ENCODE results near the gene SHISAL1.
"Not testable (repeated sequence)": the region's sequence is repeated elsewhere in the genome, so short reads cannot be mapped to it uniquely, and the experiment has no call there.

SHISAL1 gene

DNA sequence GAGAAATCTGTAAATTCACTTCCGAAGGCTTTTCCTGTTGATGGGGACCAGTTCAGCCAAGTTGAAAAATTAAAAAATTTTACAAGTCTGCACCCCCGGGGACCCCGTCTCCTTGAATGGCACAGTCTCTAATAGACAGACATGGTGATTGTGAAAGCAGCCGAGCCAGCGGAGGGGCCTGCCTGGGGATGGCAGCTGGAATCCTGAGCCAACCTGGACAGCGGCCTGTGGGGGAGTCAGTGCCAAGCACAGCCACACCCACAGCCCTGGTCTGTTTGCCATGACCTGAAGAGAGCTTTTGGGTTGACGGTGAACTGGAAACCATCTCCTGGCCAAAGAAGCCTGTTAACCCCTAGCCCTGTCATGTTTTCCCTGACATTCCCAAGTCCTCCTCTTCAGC lies 67.3 kb downstream of the SHISAL1 start:
- TF ChIP-seq, protein P1, sequence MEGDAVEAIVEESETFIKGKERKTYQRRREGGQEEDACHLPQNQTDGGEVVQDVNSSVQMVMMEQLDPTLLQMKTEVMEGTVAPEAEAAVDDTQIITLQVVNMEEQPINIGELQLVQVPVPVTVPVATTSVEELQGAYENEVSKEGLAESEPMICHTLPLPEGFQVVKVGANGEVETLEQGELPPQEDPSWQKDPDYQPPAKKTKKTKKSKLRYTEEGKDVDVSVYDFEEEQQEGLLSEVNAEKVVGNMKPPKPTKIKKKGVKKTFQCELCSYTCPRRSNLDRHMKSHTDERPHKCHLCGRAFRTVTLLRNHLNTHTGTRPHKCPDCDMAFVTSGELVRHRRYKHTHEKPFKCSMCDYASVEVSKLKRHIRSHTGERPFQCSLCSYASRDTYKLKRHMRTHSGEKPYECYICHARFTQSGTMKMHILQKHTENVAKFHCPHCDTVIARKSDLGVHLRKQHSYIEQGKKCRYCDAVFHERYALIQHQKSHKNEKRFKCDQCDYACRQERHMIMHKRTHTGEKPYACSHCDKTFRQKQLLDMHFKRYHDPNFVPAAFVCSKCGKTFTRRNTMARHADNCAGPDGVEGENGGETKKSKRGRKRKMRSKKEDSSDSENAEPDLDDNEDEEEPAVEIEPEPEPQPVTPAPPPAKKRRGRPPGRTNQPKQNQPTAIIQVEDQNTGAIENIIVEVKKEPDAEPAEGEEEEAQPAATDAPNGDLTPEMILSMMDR (IDR thresholded peaks at IDR 0.05; ENCODE audit: low read length, missing control alignments): no peak

DNA sequence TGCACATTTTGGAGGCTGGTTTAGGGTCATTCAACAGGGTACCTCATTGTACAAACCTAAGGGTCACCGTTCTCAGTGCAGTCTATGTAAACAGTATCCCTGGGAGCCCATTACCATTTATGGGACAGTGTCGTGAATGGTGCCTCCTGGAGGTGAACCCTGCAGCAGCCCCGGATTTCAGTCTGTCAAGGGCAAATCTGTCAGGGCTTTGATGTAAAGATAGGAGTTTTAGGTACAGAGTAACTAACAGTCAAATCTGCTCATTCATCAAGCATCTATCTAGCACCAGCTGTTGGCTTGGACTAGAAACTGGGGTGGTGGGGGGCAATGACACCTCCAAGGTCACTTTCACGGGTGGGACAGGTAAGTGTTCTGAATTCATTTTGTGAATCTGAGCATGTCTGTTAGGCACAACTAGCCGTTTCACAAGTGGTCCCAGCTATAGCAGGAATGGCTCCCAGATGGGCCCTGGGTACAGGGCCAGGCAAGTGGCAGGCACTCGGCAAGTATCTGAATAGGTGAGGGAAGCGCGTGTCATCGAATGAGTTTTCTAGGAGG lies 68.4 kb downstream of the SHISAL1 start:
- no peak overlapping the region for H3K4me3 ChIP-seq (replicated peaks; ENCODE audit: low read depth, low read length)
- no peak for DNase-seq (ENCODE audit: low read depth)
- TF ChIP-seq, protein P1 (IDR thresholded peaks at IDR 0.05; ENCODE audit: low read length, missing control alignments): no peak

More for the DNA sequence above, 67.3 kb downstream of the SHISAL1 start:
- DNase-seq (ENCODE audit: low read depth): no peak
- no peak overlapping the region for H3K4me3 ChIP-seq (replicated peaks; ENCODE audit: low read depth, low read length)

DNA sequence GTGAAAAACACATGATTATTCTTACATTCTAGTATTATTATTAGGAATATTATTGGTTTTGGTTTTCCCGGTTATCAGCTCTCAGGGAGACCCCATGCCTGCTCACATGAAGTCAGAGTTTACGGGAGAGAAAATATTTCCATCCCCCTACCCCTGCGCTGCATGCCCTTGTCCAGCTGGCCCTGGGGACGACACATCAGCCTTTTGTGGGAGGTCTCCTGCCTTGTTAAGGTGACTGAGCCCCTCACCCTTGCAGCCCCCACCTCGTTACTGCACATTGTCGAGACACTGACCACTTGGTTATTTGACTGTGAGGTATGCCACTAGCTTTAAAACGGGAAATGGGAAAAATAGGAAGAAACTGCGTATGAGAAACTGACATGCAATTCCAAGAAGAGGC lies 69.0 kb downstream of the SHISAL1 start:
- no peak overlapping the region for H3K4me3 ChIP-seq (replicated peaks; ENCODE audit: low read depth, low read length)
- TF ChIP-seq, protein P1 (IDR thresholded peaks at IDR 0.05; ENCODE audit: low read length, missing control alignments): no peak
- DNase-seq (ENCODE audit: low read depth): no peak

DNA sequence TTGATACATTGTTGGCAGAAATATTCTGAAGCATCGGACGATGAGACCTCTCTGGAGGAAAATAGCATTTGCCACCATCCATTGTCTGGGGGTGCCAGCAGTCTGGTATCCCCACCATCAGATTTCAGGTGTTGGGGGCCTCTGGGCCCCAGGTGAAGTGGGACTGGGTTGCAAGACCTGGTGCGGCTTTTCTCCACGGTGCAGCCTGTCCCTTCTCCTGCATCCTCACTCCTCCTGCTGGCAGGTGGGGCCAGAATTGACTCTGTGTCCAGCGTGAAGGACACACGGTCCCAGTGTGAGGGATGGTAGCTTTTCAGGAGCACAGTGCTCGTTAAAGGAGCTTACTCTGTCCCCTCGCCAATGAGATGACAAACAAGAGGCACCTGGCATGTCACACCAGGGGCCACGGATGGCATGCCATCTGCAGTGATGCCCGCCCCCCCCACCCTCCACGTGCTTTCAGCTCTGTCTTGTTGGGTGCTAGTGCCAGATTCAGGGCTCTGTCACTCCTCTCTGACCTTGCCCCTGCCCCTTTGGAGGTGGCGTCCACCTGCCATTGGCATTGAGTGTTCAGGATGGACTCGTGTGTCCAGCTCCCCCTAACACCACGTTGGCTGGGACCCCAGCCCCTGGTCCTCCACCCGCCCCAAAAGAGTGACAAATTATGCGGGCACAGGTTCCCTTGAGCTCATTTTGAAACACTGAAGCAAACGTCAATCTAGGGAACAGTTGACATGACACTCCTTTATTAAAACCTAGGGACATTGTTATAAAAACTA lies 69.6 kb downstream of the SHISAL1 start:
- no peak for DNase-seq (ENCODE audit: low read depth)
- TF ChIP-seq, protein P1 (IDR thresholded peaks at IDR 0.05; ENCODE audit: low read length, missing control alignments): no peak
- H3K4me3 ChIP-seq (replicated peaks; ENCODE audit: low read depth, low read length): no peak overlapping the region

DNA sequence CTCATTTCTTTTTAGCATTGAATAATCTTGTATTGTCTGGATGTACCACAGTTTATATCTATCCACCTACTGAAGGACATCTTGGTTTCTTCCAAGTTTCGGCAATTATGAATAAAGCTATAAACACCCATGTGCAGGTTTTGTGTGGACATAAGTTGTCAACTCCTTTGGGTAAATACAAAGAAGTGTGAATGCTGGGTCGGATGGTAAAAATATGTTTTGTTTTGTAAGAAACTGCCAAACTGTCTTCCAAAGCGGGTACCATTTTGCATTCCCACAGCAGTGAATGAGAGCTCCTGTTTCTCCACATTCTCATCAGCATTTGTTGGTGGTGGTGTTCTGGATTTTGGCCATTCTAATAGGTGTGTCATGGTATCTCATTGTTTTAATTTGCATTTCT lies 71.6 kb downstream of the SHISAL1 start:
- H3K4me3 ChIP-seq (replicated peaks; ENCODE audit: low read depth, low read length); DNase-seq (ENCODE audit: low read depth): not testable (repeated sequence)

DNA sequence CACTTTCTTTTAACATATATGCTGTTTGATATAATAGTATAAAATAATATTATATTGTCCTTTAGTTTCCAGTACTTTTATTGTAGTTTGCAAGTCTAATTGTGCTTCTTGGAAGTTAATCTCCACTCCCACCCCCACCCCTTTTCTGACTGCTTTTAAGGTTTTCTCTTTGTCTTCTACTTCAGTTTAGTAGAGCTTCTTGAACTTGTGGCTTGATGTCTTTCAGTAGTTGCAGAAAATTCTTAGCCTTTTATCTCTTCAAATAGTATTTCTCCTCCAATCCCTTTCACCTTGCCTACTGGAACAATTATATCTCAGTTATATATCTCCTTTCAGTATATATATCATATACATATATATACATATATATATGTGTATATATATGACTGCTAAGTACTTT lies 75.5 kb downstream of the SHISAL1 start:
- TF ChIP-seq, protein P1 (IDR thresholded peaks at IDR 0.05; ENCODE audit: low read length, missing control alignments): no peak
- no peak overlapping the region for H3K4me3 ChIP-seq (replicated peaks; ENCODE audit: low read depth, low read length)
- no peak for DNase-seq (ENCODE audit: low read depth)

DNA sequence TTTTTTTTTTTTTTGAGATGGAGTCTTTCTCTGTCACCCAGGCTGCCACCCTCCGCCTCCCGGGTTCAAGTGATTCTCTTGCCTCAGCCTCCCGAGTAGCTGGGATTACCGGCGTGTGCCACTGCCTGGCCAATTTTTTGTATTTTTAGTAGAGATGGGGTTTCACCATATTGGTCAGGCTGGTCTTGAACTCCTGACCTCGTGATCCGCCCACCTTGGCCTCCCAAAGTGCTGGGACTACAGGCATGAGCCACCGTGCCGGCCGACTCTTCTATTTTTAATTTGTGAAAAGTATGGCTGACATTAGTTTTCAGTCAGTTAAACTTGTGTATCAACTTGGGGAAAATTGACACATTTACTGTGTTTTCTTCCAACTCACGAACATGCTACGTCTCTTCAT lies 78.4 kb downstream of the SHISAL1 start:
- not testable (repeated sequence) for H3K4me3 ChIP-seq (replicated peaks; ENCODE audit: low read depth, low read length); DNase-seq (ENCODE audit: low read depth)

DNA sequence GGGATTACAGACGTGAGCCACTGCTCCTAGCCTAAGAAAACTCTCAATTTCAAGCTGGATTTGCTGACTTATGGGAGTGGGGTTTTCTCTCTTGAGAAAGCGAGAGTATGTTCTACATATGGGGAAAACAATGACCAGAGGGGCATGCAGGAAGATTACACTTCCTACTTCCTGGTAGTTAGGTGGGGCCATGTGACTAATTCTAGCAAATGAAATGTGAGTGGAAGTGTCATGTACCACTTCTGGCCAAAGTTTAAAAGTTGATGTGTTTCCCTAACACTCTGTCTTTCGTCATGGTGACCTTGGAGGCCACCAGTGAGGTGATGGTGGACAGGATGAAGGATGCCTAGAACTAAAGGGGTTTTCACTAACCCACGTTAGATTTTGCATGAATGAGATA lies 81.5 kb downstream of the SHISAL1 start:
- H3K4me3 ChIP-seq (replicated peaks; ENCODE audit: low read depth, low read length): no peak overlapping the region
- DNase-seq (ENCODE audit: low read depth): no peak
- TF ChIP-seq, protein P1 (IDR thresholded peaks at IDR 0.05; ENCODE audit: low read length, missing control alignments): no peak

All from fibroblast of pulmonary artery (primary cell).